CD4-positive, alpha-beta T cell treated with Interleukin-17A for 1 hour (primary cell): ENCODE data around the gene NHERF2.
"Not testable (repeated sequence)": the region's sequence is repeated elsewhere in the genome, so short reads cannot be mapped to it uniquely, and the experiment has no call there.

Source experiments
- DNase-seq: peaks from one replicate; pipeline ENCODE4 v3.0.0-alpha.2; 2020

Gene NHERF2

DNA sequence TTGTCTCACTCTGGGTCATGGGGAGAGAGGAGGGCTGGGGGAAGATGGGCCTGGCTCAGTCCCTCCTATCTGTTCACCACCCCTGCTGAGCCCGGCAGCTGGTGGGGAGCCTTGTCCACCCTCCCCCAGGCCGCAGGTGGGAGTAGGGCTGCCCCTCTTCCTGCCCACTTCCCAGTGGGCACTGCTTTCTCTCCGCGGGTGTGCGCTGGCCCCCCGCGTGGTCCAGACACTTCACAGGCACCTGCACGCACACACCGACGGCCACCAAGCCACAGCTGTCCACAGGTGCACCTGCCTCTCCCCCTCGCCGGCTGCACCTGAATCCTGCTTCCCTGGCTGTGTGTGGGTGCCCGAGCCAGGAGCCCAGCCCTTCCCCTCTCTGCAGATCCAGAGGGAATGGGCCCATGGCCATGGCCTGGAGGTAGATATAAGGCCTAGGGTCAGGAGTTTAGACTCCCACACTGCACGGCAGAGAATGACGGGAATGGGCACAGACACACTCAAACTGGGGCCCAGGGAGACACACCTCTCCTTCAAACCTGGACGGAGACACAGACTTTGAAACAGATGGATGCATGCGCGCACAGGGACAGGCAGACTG is 2.0 kb downstream of the NHERF2 start:
- DNase-seq = no peak

DNA sequence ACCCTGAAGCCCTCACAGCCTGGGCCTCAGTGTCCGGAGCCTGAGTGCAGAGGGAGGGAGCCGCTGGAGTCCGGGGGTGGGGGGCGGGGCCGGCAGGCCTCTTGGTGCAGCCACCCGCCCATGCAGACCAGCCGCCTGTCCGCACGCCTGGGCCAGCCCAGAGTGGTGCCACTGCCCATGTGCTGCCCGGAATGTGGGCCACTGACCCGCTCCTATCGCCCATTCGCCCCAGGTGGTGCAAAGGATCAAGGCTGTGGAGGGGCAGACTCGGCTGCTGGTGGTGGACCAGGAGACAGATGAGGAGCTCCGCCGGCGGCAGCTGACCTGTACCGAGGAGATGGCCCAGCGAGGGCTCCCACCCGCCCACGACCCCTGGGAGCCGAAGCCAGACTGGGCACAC is 2.6 kb downstream of the NHERF2 start:
- no peak for DNase-seq

DNA sequence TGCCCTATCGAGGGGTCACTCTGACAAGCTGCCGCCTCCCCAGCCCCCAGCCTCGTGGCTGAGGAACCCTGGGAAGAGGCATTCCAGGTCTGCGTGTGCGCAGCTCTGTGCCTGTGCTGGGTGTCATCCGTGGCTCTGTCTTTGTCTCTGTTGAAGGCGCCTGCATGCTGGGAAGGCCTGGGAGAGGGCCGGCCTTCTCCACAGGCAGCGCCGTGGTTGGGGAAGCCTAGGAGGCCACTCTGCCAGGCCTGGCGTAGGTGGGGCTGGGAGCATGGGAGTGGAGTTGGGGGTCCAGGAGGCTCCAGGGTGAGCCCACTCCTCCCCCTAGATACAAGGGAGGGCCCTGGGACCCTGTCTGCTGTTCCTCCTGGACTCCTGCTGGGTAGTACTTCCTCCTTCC is 3.3 kb downstream of the NHERF2 start:
- DNase-seq = no peak

DNA sequence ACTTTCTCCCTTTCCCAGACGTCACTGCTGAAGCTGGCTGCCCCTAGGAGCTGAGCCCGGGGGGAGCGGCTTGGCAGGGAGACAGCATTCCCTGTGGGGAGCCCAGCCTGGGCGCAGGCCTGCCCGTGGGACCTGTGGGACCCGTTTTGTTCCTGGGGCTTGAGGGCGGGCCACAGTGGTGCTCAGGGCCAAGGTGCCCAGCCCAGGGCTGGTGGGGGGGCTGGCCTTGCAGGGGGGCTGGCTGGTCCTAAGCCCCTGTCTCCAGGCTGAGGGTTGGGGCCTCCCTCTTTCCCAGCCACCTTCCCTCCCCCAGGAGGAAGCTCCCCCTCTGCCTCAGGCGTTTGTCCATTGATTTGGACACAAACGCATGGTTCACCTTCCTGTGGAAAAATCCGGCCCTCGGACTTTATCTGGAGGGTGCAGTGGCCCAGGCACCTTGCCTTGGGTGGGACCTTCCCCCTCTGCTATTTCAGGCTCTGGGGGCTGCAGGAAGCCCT is 4.4 kb downstream of the NHERF2 start:
- no peak for DNase-seq

DNA sequence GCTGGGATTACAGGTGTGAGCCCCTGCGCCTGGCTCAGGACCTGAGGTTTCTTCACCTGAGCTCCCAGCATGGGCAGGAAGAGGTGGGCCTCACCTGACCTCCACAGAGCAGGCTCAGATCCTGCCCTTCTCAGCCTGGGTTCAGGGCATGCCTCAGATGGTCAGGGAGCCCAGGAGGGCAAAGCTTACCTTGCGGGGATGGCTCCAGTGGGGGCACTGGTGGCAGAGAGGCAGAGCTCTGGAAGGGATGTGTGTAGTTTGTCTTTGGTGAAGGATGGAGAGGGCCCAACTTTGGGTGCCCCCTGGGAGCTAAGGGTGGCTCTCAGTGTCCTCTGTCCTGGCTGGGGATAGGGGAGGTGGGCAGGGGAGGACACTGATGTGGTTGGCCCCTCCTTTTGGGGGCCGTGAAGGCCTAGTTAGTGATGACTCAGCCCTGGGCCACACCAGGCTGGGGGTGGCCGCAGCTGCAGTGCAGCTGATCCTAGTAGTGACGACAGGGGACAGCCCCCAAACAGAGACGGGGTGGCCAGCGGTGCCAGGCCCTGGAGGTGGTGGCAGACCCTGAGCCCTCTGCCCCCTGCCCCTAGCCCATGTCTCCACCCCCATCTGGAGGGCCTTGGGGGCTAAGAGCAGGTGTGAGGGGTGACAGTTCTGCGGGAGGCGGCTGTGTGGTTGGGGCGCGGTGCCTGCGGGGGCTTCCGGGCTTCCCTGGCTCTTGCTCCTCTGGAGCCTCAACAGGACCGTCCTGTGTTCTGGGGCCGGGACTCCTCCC is 5.8 kb downstream of the NHERF2 start:
- DNase-seq = no peak

DNA sequence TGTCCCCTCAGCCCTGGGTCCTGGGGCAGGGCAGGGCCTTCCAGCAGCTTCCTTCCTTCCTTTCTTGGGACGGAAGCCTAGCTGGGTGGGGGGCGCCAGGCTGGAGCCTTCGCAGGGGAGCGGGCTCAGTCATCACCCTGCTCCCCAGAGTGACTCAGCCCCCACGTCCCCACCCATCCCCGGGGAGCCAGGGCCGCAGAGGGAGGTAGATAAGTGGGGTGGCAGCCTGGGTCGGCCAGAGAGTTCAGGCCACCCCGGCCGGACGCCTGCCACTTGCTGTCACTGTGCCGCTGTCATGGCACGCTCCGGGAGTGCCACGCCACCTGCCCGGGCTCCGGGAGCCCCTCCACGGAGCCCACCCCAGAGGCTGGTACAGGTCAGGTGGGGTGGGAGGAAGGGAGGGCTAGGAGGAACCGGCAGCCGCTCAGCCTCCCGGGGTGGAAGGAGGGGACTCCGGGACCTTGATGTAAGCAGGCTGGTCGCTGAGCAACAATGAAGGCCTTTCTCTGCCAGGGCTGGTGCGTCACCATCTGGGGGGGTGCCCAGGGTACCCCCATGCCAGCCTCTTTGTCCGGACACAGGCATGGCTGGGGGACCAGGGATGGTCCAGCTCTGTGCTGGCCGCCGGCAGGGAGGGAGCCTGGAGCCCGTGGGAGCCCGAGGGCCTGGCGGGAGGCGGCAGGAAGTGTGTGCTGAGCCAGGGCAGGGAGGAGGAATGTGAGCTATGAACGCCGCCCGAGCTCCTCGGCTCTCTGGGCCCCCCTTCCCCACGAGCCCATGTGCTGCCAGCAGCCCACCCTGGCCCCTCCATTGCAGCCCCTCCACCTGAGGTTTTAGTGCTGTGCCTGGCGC is 6.6 kb downstream of the NHERF2 start:
- no peak for DNase-seq

DNA sequence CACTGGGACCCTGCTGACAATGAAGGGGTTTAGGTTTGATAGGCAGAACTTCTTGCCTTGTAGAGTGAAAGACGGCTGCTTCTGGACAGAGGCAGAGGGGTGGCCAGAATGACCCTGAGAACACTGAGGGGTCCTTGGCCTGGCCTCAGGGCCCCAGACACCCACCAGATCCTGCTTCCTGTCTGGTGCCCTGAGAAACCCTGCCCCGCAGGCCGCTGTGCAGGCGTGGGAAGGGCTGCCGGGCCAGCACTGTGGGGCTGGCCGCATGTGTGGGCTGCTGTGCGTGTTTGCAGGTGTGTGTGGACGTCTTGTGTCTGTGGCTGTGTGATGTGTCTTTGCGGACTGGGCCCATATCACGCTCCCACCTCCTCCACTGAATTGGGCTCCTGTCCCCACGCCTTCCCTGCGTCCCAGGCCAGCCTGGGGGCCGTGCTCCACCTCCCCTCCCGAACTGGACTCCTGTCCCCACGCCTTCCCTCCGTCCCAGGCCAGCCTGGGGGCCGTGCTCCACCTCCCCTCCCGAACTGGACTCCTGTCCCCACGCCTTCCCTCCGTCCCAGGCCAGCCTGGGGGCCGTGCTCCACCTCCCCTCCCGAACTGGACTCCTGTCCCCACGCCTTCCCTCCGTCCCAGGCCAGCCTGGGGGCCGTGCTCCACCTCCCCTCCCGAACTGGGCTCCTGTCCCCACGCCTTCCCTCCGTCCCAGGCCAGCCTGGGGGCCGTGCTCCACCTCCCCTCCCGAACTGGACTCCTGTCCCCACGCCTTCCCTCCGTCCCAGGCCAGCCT is 7.4 kb downstream of the NHERF2 start:
- DNase-seq = not testable (repeated sequence)

DNA sequence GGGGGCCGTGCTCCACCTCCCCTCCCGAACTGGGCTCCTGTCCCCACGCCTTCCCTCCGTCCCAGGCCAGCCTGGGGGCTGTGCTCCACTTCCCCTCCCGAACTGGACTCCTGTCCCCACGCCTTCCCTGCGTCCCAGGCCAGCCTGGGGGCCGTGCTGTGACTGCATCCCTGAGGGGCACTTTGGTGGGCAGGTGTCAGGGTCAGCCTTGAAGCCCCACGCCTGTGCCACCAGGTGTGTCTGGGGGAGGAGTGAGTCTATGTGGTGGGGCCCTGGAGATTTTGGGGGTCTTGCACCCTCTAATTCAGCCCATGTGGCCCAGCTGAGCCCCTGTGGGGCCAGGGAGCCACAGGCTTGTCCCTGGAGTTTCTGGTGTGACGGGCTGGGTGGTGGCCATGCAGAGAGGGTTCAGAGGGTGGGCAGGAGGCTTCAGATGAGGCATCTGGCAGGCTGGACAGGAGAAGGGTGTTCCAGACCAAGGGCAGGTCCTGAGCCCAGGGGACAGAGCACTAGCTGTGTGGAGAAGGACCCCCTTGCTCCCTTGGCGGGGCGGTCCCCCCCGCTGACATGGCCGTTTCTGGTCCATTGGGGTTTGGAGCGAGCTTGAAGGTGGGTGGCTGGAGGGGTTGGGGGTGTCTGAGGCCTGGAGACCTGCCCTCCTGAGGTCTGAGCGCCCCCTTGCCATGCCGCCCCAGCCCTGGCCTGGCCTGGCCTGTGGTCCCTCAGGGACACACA is 8.2 kb downstream of the NHERF2 start:
- no peak for DNase-seq

DNA sequence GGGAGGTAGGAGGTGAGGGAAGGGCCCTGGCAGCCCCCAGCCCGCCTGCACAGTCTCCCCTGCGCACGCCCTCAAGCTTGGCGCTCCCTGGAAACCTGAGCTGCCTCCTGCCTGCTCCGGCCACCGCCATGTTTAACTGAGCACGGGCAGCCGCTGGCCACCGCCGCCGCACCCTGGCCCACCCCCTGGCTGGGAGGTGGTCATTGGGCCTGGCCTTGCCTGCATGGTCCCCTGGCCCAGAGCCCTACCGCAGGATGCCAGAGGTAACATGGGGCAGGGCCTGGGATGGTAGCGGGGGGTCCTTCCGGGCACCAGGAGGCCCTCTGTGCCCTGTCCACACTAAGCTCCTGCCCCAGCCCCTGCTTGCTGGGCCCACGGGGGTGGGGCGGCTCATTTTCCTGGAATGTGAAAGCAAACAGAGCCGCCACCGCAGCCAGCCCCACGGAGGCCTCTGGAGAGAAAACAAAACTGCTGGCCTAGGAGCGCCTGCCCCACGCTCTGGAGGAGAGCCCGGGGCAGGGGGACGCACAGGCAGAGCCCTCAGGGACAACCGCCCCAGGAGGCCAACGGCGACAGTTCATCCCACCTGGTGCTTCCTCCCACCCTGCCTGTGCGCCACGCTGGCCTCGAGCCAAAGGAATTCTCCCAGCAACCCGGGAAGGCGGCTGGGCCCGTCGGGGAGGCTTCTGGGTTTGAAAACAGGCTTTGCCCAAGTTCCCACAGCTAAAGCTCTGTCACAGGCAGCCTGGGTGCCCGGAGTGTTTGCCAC is 8.9 kb downstream of the NHERF2 start:
- no peak for DNase-seq

DNA sequence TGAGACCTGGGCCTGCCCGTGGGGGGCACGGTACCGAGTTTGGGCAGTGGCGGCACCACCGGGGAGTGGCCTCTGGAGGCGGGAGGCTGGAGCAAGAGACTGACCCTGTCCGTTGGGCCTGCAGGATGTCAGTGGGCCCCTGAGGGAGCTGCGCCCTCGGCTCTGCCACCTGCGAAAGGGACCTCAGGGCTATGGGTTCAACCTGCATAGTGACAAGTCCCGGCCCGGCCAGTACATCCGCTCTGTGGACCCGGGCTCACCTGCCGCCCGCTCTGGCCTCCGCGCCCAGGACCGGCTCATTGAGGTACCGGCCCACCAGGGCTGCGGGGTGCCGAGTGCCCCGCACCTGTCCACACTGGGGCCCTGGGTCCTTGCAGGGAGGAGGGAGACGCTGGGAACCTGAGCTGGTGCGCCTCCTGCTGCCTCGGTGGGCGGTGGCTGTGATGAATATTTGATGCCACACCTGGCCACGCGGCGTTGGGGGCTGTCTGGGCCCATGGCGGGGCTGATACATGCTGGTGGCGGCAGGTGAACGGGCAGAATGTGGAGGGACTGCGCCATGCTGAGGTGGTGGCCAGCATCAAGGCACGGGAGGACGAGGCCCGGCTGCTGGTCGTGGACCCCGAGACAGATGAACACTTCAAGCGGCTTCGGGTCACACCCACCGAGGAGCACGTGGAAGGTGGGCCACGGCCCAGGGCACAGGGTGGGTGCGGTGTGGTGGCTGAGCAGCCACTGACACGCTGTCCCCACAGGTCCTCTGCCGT is 9.7 kb downstream of the NHERF2 start:
- no peak for DNase-seq

DNA sequence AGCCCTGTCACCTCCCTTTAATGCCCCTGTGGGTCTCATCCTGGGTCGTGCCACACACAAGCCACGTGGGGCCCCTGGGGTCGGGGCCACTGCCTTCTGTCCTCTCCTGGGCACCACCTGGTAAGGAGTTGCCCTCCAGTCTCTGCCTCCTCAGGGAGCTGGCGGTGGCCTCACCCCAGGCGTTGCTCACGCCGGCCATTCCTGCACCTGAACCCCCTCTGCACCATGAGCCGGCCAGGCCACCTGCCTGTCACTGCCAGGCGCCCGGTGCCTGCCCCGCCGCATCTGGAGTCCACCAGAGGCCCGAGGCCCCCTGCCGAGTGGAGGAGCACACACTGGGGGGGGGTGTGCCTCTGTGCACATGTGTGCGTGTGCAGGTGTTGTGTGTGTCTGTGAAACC is 10.4 kb downstream of the NHERF2 start:
- DNase-seq = no peak

DNA sequence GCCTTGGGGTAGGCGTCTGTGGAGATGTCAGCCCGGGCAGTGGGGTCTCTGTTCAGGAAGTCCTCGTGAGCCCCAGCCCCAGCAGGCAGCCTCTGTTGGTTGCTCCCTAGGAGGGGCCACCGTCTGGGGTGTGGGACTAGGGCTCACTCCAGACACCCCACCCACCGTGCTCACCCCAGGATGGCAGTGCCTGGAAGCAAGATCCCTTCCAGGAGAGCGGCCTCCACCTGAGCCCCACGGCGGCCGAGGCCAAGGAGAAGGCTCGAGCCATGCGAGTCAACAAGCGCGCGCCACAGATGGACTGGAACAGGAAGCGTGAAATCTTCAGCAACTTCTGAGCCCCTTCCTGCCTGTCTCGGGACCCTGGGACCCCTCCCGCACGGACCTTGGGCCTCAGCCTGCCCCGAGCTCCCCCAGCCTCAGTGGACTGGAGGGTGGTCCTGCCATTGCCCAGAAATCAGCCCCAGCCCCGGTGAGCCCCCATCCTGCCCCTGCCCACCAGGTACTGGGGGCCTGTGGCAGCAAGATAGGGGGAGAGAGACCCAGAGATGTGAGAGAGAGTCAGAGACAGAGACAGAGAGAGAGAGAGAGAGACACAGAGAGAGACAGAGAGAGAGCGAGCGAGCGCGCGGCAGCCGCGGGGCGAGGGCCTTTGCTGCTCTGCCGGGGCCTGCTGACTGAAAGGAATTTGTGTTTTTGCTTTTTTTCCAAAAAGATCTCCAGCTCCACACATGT is 11.1 kb downstream of the NHERF2 start:
- no peak for DNase-seq

DNA sequence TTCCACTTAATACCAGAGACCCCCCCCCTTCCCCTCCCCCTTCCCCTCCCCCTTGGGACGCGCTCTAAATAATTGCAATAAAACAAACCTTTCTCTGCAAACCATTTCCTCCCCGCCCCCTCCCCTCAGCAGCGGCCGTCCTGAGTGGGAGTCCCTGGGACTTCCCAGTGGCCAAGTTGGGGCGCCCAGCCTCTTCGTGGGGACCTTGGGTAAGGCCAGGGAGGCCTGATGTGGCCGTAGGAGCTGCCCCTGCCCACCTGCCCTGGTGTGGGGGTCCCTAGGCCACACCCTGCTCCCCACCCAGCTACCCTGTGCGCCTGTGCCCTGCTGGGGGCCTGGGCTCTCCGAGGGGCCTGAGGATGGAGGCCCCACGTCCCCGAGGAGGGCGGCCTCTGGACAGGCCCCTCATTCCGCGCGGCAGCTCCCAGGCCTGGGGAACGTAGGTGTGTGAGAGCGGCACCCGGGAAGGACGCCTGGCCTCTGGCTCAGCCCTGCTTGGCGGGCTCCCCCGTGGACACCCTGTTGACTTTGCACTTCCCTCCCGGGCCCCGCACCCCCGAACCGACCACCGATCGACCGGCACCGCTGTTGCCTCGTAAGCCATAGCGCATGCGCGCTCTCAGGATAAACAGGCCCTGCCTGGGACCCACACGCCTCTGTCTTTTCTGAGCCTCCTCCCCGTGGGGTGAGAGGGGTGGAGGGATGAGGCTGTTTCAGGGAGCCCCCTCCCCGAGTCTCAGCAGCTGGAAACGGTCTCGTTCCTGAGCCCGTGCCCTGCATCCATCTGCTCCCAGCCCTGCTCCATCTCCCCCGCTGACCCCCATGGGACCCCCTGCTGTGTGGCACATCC is 11.9 kb downstream of the NHERF2 start:
- no peak for DNase-seq

DNA sequence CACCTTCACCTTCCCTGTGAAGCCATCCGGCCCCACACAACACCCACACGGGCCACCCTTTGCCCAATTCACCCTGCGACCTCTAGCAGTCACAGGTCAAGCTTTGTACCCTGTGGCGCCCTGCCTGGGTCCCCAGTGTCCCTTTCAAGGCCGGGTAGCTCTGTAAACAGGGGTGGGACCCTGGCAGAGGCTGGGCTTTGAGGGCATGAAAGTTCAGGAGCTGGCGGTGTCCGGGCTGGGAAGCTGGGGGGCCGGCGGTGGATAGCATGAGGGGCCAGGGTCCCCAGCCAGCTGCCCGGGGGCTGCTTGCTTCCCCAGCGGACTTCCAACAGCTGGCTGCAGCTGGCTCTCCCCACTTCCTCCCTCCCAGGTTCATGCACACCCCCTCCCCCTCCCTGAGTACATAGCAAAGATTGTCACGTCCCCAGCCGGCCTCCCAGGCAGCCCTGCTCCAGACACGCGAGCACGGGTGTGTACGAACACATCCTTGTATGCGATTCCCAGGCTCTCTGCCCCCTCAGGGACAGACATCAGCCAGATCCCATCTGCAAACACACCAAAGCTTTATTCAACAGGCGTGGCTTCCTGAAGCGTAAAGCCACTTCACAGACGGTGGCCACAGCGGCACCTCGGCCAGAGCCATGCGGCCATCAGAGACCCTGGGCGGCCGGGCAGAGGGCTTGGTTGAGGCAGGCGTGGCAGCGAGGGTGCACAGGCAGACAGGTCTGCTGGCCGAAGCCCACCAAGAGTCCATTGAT is 12.8 kb downstream of the NHERF2 start:
- no peak for DNase-seq

DNA sequence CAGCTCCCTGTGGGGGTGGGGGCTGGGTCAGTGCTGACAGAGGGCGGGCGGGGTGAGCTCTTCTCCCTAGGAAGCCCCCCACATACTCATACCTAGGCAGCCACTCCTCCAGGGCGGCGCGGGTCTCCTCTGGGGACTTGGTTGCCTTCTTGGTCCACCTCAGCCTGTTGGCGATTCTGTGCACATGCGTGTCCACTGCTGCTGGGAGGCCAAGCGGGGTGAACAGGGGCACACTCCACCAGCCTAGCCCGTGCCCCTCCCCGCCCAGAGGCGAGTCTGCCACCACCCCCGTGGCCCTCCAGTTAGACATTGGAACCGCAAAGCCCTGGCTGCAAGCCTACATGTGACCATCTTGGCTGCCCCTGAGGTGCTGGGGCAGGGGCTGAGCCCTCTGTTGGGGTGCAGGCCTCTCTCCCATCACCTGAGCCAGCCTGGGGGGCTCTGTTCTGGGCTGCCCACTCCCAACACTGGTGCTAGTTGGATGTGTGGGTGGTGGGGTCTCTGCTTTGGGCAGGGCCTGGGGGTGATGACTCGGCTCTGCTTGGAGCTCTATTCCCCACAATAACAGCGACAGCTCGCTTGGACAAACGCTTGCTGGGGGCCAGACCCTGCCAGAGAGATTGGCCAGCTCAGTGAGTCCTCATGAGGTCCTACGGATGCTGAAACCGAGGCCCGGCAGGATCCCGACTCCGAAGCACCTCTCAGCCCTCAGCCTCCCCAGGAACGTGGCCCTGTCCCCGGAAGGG is 13.5 kb downstream of the NHERF2 start:
- DNase-seq = no peak

DNA sequence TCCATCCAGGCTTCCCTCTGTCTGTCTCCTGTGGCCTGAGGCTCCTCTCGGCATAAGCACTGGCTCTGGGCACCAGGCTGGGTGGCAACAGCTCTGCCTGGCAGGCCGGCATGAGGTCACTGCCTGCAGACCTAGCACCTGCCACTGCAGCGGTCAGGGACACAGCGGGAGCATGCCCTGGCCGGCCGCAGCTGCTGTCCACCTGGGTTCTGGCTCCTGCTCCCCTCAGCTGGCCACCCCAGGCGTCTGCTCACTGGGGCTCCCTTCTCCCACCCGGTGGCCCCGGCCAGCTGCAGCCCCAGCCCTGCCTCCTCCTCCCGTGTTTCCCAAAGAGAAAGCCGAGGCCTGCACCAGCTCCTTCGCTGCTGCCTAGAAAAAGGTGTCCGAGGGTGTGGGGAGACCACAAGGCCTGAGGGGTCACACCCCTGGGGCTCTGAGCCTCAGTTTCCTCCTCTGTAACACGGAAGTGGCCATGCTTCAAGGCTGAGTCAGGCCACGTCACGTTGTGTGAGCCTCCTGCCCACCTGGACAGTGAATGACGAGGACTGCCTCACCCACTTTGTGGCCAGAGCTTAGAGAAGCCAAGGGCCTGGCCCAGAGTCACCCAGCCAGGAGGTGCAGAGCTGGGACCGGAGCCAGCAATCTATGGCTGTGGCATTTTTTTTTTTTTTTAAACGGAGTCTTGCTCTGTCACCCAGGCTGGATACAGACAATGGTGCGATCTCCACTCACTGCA is 14.3 kb downstream of the NHERF2 start:
- DNase-seq = no peak
